WTC11 (cell line): ENCODE data around the gene RPS6KA2. TPM values are rescaled to one million over a fixed set of nuclear protein-coding genes. Genes with fewer than 3 reads are reported as not detected.

Source experiments
- ATAC-seq: fragments of 200-7000 bp; cut with Tn5 transposase; 2 replicates; pipeline ENCODE4 v1.10.0; 2021; ENCODE audit warnings: mild to moderate bottlenecking, moderate library complexity
- CTCF ChIA-PET: fragments of 300-600 bp; sonication (Branson Sonifier 250); formaldehyde crosslinking; loops from one replicate; lab custom pipeline; 2021; ENCODE audit warnings: antibody characterized with exemption; lab: Charles Lee
- POLR2A ChIA-PET: fragments of 350-600 bp; sonication (Branson Sonifier 250); formaldehyde crosslinking; loops from one replicate; lab custom pipeline; 2021; ENCODE audit warnings: antibody characterized with exemption; lab: Charles Lee
- DNase-seq: peaks from one replicate; pipeline ENCODE4 v3.0.0; 2021; ENCODE audit warnings: low spot score
- H3K27ac Mint-ChIP-seq: 2 replicates; pipeline ENCODE4 v1.8.0; 2021; ENCODE audit warnings: mixed read lengths
- H3K27me3 Mint-ChIP-seq: 2 replicates; pipeline ENCODE4 v1.8.0; 2021; ENCODE audit warnings: low read depth, mild to moderate bottlenecking, moderate library complexity, mixed read lengths
- H3K36me3 Mint-ChIP-seq: 2 replicates; pipeline ENCODE4 v1.8.0; 2021; ENCODE audit warnings: mixed read lengths
- H3K4me1 Mint-ChIP-seq: 2 replicates; pipeline ENCODE4 v1.8.0; 2022; ENCODE audit warnings: mixed read lengths
- H3K4me3 Mint-ChIP-seq: 2 replicates; pipeline ENCODE4 v1.8.0; 2021; ENCODE audit warnings: mild to moderate bottlenecking, moderate library complexity, mixed read lengths
- H3K9me3 Mint-ChIP-seq: 2 replicates; pipeline ENCODE4 v1.8.0; 2021; ENCODE audit warnings: mixed read lengths
- E2F5 ChIP-seq: sonication (generic); formaldehyde crosslinking; IDR thresholded peaks from 2 replicates; pipeline ENCODE4 v1.8.1; 2022; ENCODE audit warnings: mild to moderate bottlenecking, moderate library complexity, missing genetic modification reagents
- EMX1 ChIP-seq: fragments of 250-450 bp; sonication (Bioruptor Pico); IDR thresholded peaks from 2 replicates; pipeline ENCODE4 v1.8.0; 2021; ENCODE audit warnings: mild to moderate bottlenecking
- ESRRA ChIP-seq: sonication (generic); formaldehyde crosslinking; IDR thresholded peaks from 2 replicates; pipeline ENCODE4 v1.8.1; 2022; ENCODE audit warnings: mild to moderate bottlenecking, missing genetic modification reagents, borderline replicate concordance
- ETV6 ChIP-seq: sonication (generic); formaldehyde crosslinking; IDR thresholded peaks from 2 replicates; pipeline ENCODE4 v1.8.1; 2022; ENCODE audit warnings: mild to moderate bottlenecking, missing genetic modification reagents
- FOXP1 ChIP-seq: sonication (generic); formaldehyde crosslinking; IDR thresholded peaks from 2 replicates; pipeline ENCODE4 v1.8.0; 2022; ENCODE audit warnings: missing genetic modification reagents, mild to moderate bottlenecking, moderate library complexity, borderline replicate concordance
- HMGA2 ChIP-seq: fragments of 250-450 bp; sonication (Bioruptor Pico); IDR thresholded peaks from 2 replicates; pipeline ENCODE4 v1.4.0; 2021; ENCODE audit warnings: mild to moderate bottlenecking, moderate library complexity
- IRF2 ChIP-seq: sonication (generic); formaldehyde crosslinking; IDR thresholded peaks from 2 replicates; pipeline ENCODE4 v1.8.0; 2022; ENCODE audit warnings: low read depth, missing genetic modification reagents, borderline replicate concordance
- JAZF1 ChIP-seq: fragments of 250-450 bp; sonication (Bioruptor Pico); IDR thresholded peaks from 2 replicates; pipeline ENCODE4 v1.9.0; 2021; ENCODE audit warnings: moderate library complexity, mild to moderate bottlenecking, inconsistent platforms
- KAT7 ChIP-seq: sonication (generic); formaldehyde crosslinking; IDR thresholded peaks from 2 replicates; pipeline ENCODE4 v1.8.1; 2023; ENCODE audit warnings: missing genetic modification reagents, mild to moderate bottlenecking, borderline replicate concordance
- NR1H2 ChIP-seq: sonication (generic); formaldehyde crosslinking; IDR thresholded peaks from 2 replicates; pipeline ENCODE4 v1.9.0; 2021; ENCODE audit warnings: mild to moderate bottlenecking, moderate library complexity, missing genetic modification reagents
- SMAD3 ChIP-seq: sonication (generic); formaldehyde crosslinking; IDR thresholded peaks from 2 replicates; pipeline ENCODE4 v1.8.0; 2022; ENCODE audit warnings: missing genetic modification reagents, mild to moderate bottlenecking, borderline replicate concordance
- ZNF138 ChIP-seq: sonication (generic); formaldehyde crosslinking; conservative IDR thresholded peaks from 2 replicates; pipeline ENCODE4 v1.8.1; 2022; ENCODE audit warnings: mild to moderate bottlenecking, moderate library complexity, missing genetic modification reagents
- ZNF263 ChIP-seq: sonication (generic); formaldehyde crosslinking; IDR thresholded peaks from 2 replicates; pipeline ENCODE4 v1.8.1; 2022; ENCODE audit warnings: low read depth, mild to moderate bottlenecking, moderate library complexity, missing genetic modification reagents
- ZNF532 ChIP-seq: fragments of 250-450 bp; sonication (Bioruptor Pico); IDR thresholded peaks from 2 replicates; pipeline ENCODE4 v1.9.0; 2021; ENCODE audit warnings: mild to moderate bottlenecking, borderline replicate concordance
- total RNA-seq: library from RNA; stranded (reverse); gene quantifications from 3 replicates; pipeline ENCODE4 v1.2.3, GENCODE V29; 2021
- TF ChIP-seq, protein P1 (sequence below): sonication (generic); formaldehyde crosslinking; IDR thresholded peaks from 2 replicates; pipeline ENCODE4 v1.8.1; 2023; ENCODE audit warnings: mild to moderate bottlenecking, missing genetic modification reagents, moderate library complexity
- TF ChIP-seq, protein P2 (sequence below): fragments of 250-450 bp; sonication (Bioruptor Pico); conservative IDR thresholded peaks from 2 replicates; pipeline ENCODE4 v1.9.0; 2021; ENCODE audit warnings: mild to moderate bottlenecking
- TF ChIP-seq, protein P3 (sequence below): sonication (generic); formaldehyde crosslinking; IDR thresholded peaks from 2 replicates; pipeline ENCODE4 v1.8.1; 2022; ENCODE audit warnings: missing genetic modification reagents, borderline replicate concordance
- TF ChIP-seq, protein P4 (sequence below): sonication (generic); formaldehyde crosslinking; IDR thresholded peaks from 2 replicates; pipeline ENCODE4 v1.8.1; 2023; ENCODE audit warnings: mild to moderate bottlenecking, missing genetic modification reagents

RPS6KA2 gene
- total RNA-seq, 1 experiment from 2014 or later: 24.2 TPM

- no peaks in the 10 kb centered on the region for H3K9me3 Mint-ChIP-seq
- TF ChIP-seq ETV6 (CRISPR knock-in tag) (no peak), IRF2 (CRISPR knock-in tag) (no peak), ESRRA (CRISPR knock-in tag) (no peak), EMX1 (no peak), JAZF1 (CRISPR knock-in tag) (no peak), SMAD3 (CRISPR knock-in tag) (no peak), FOXP1 (CRISPR knock-in tag) (no peak), ZNF532 (CRISPR knock-in tag) (no peak)
- TF ChIP-seq, protein P1, sequence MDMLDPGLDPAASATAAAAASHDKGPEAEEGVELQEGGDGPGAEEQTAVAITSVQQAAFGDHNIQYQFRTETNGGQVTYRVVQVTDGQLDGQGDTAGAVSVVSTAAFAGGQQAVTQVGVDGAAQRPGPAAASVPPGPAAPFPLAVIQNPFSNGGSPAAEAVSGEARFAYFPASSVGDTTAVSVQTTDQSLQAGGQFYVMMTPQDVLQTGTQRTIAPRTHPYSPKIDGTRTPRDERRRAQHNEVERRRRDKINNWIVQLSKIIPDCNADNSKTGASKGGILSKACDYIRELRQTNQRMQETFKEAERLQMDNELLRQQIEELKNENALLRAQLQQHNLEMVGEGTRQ (CRISPR knock-in tag): no peak
- TF ChIP-seq, protein P2, sequence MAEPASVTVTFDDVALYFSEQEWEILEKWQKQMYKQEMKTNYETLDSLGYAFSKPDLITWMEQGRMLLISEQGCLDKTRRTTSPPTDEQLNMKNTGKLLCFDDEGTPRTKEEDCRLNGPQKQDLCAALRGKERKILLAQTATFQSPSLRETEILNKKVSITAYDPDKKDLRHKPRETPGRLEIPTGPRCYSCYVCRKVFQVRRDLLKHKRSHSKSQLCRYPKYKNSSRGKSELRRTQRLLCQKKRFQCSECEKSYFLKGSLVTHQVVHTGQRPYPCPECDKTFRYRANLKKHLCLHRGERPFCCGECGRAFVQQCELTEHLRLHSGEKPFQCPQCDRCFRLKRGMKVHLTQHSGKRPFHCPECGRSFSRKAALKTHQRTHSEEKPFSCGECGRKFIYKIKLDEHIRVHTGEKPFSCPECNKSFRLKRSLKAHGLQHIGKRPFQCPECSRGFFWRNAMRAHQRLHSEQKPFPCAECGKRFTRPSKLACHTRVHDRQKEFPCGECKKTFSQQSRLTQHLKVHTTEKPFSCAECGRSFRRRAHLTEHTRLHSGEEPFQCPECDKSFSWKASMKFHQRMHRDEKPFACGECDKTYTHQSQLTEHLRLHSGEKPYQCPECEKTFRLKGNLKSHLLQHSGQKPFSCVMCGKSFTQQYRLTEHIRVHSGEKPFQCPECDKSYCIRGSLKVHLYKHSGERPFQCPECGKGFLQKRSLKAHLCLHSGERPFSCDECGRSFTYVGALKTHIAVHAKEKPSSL: no peak
- TF ChIP-seq, protein P3, sequence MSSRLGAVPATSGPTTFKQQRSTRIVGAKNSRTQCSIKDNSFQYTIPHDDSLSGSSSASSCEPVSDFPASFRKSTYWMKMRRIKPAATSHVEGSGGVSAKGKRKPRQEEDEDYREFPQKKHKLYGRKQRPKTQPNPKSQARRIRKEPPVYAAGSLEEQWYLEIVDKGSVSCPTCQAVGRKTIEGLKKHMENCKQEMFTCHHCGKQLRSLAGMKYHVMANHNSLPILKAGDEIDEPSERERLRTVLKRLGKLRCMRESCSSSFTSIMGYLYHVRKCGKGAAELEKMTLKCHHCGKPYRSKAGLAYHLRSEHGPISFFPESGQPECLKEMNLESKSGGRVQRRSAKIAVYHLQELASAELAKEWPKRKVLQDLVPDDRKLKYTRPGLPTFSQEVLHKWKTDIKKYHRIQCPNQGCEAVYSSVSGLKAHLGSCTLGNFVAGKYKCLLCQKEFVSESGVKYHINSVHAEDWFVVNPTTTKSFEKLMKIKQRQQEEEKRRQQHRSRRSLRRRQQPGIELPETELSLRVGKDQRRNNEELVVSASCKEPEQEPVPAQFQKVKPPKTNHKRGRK (CRISPR knock-in tag): no peak
- ChIA-PET POLR2A (interaction anchor here (0.6 kb wide), 1 partner anchor 139 kb away, joined by 6 read pairs; the partner anchor contains the start of gene RPS6KA2), CTCF (interaction anchor here (0.8 kb wide), 2 partner anchors 32 to 88 kb away, joined by 3 read pairs; no protein-coding TSS in a partner anchor)
- peaks cover 29% of the 10 kb centered on the region for H3K4me1 Mint-ChIP-seq
- no peak overlapping the region for H3K4me3 Mint-ChIP-seq
- peaks cover 13% of the 10 kb centered on the region for H3K36me3 Mint-ChIP-seq
- ATAC-seq: no peak
- no peaks in the 10 kb centered on the region for H3K27me3 Mint-ChIP-seq
- no peak overlapping the region for H3K27ac Mint-ChIP-seq
- DNase-seq: no peak
Measured at GRCh38 chr6:166488701-166489100, 138.3 kb downstream of the RPS6KA2 start.

DNA sequence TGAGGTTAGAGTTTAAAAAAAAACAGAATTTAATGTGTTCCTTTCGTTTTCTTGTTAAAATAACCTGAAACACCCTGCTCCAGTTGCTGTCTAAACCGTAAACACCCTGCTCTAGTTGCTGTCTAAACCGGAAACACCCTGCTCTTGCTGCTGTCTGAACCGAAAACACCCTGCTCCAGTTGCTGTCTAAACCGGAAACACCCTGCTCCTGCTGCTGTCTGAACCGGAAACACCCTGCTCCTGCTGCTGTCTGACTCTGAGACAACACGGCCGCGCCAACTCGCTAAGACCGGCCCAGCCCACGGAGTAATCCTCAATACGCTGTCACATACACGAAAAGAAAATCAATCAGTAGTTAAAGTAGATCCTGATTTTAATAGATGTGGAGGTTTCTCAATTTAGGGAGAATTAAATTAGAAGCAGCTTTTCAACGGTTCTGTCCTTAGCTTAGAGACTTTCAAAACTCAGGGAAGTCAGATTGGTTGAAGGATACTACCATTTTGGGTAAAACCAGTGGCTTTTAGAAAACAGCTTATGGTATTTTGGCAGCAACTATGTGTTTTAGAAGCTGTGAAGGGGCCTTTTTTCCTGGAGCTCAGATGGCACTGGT lies 138.9 kb downstream of the RPS6KA2 start:
- ATAC-seq: no peak
- Mint-ChIP-seq H3K27ac (peak overlapping the region; percentile 73; the same call in 1 of the 2 replicates), H3K4me1 (peaks cover 29% of the 10 kb centered on the region), H3K27me3 (no peaks in the 10 kb centered on the region), H3K36me3 (peaks cover 15% of the 10 kb centered on the region), H3K4me3 (no peak overlapping the region), H3K9me3 (no peaks in the 10 kb centered on the region)
- no peak for DNase-seq
- ChIA-PET POLR2A (no interaction called here), CTCF (interaction anchor here (0.8 kb wide), 2 partner anchors 31 to 88 kb away, joined by 3 read pairs; no protein-coding TSS in a partner anchor)
- TF ChIP-seq KAT7 (no peak), ZNF138 (CRISPR knock-in tag) (no peak), ZNF532 (CRISPR knock-in tag) (no peak), ZNF263 (CRISPR knock-in tag) (no peak), HMGA2 (CRISPR knock-in tag) (no peak), NR1H2 (CRISPR knock-in tag) (no peak), E2F5 (CRISPR knock-in tag) (no peak)
- TF ChIP-seq, protein P4, sequence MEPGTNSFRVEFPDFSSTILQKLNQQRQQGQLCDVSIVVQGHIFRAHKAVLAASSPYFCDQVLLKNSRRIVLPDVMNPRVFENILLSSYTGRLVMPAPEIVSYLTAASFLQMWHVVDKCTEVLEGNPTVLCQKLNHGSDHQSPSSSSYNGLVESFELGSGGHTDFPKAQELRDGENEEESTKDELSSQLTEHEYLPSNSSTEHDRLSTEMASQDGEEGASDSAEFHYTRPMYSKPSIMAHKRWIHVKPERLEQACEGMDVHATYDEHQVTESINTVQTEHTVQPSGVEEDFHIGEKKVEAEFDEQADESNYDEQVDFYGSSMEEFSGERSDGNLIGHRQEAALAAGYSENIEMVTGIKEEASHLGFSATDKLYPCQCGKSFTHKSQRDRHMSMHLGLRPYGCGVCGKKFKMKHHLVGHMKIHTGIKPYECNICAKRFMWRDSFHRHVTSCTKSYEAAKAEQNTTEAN (CRISPR knock-in tag): no peak
